NCI-H1694 treated with DMSO at 0.1 percent for 48 hours (cell line): ENCODE results near the gene HYLS1.
"Not testable (repeated sequence)": the region's sequence is repeated elsewhere in the genome, so short reads cannot be mapped to it uniquely, and the experiment has no call there.

Experiments
- DNase-seq: peaks from one replicate; lab custom pipeline; 2025; lab: John Stamatoyannopoulos, UW

The HYLS1 gene

DNA sequence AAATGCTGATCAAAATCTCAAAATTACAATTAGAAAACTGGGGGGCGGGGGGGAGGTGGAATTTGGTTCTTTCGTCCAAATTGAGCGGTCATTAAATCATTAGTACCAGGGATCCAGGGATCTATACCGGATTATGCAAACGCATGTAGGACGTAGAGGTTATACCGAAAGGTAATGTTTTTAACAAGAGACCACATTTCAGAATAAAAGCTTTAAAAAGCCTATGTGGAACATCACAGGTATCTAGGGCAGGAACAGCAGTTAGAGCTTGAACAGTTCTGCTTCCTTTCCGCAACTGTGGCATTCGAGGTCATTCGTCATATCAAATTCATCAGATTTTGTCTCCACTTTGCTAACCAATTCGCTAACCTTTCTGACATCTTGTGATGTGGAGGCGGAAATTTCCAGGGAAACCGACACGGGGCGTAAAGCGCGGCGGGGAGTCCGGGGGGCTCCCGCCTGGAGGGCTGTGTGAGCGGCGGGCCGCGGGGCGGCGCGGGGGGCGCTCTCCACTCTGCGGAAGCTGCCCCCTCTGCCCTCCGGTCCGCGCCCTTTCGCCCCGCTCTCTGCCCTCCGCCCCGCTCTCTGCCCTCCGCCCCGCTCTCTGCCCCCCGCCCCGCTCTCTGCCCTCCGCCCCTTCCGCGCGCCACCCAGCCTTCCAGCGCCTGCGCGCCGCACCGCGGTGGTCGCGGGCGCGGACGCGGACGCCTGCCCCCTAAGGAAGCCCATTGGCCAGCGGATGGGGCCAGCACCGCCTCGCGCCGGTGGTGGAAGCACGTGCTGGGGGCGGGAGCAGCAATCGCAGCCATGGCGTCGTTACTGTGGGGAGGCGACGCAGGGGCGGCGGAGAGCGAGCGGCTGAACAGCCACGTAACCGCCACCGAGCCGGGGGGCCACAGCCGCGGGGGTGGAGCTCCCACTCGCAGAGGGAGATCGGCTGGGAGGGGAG is 16.5 kb downstream of the HYLS1 start, which contains the start of gene DDX25:
DDX25 (plus strand) TSS at position 798 of the 949 bp plus-strand sequence; CDS start at position 808, 10 bp downstream.
- DNase-seq, result no peak

- DNase-seq, result no peak
Measured at GRCh38 chr11:125904678-125905077, 17.2 kb downstream of the HYLS1 start.

DNA sequence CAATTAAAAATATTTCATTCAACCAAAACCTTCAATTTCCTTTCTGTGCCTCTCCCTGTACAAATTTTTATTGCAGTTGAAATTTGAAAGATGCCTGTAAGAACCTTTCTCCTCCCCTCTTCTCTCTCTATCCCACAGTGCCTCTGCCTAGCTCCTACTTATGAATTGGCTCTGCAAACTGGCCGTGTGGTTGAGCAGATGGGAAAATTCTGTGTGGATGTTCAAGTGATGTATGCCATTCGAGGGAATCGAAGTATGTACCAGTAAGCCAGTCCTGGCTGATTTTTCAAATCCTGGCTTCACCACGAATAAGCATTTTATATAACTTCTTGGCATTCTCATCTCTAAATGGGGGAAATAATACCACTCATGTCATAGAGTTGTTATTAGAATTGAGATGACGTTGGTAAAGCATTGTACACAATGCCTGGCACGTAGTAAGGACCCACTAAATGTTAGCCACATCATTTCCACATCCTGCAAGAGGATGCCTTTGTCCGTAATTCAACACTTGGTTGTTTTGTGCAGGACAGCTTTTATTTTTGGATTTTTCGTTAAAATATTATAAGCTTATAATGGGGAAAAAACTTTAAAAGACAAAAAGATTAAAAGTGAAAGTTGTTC is 22.9 kb downstream of the HYLS1 start:
- DNase-seq, result no peak

DNA sequence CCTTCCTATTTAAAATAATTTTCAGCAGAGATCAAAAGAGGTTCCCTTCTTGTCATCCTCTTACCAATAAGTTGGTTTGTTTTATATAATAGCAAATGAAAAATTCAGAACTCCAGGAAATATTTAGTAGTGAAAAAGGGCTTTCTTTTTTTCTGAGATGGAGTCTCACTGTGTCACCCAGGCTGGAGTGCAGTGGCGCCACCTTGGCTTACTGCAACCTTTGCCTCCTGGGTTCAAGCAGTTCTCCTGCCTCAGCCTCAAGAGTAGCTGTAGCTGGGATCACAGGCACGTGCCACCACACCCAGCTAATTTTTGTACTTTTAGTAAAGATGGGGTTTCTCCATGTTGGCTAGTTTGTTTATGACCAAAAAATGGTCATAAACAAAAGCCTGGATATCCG is 27.1 kb downstream of the HYLS1 start:
- not testable (repeated sequence) for DNase-seq

DNA sequence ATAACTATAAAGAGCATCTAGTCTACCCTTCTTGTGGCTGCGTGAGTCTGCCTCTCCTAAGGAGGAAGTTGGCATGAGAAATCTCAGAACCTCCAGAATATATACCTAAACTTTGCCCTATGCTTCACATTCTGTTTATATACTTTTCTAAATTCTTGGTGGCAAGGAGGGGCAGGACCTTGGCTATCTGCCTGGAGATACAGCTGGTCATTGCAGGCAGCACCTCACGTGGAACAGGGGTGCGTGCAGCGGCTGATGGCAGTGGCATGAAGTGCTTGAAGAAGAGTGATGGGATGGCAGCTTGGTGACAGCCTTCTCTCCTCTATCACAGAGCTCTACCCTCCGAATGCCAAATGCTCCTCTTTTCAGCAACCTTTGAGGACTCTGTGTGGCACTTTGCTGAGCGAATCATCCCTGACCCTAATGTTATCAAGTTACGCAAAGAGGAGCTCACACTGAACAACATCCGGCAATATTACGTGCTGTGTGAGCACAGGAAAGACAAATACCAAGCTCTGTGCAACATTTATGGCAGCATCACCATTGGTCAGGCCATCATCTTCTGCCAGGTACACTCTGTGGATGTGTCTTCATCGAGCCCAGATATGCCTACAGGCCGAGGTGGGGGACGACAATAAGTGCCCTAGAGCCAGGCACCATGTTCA is 29.3 kb downstream of the HYLS1 start:
- no peak for DNase-seq

GRCh38 chr11:125918140-125918840 is 30.8 kb downstream of the HYLS1 start:
- DNase-seq, result no peak

- DNase-seq, result no peak
Measured at GRCh38 chr11:125921042-125921441, 33.6 kb downstream of the HYLS1 start.

- DNase-seq, result no peak
Measured at GRCh38 chr11:125922156-125922555, 34.7 kb downstream of the HYLS1 start.

DNA sequence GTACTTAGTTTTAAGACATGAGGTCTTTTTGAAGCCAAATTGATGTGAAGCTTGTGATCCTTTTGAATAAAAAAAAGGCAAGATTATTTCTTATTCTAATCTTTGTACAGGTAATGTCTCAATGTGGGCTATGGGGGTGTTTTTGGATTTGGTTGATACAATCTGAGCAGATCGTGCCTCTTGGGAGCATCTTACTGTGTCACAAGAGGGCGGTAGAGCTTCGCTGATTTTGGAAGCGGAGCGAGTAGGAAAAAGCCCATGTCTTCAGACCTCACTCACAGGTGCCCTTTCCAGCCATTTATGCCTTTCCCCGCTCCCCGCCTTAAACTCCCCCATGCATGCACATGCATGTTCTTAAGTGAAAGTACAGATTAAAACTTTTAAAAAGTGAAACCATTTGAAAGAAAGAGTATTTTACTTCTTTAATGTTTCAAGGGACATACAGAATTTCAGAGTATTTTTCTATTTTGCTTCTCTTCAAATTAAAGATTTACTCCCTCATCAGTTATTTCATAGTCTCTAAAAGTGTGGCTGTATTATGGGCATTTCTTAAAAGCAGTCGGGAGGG is 35.6 kb downstream of the HYLS1 start:
- peak; percentile 27 for DNase-seq

DNA sequence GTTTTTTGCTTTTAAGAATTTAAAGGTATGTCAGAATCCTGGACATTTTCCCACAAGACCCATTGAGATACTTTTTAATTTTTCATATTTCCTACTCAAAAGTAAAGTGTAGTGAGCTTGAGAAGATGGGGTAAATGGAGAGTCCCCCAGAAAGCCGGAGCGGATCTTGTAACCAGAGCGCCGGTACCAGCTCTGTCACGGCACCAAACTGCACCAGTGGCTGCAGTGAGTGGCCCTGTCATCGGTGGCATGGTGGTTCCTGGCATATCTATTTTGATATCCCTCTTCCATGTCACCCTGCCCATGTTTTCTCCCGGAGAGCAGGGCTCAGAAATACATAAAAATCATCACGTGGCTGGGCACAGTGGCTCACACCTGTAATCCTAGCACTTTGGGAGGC is 36.2 kb downstream of the HYLS1 start:
- DNase-seq, result no peak

GRCh38 chr11:125924384-125925007 is 37.0 kb downstream of the HYLS1 start:
- DNase-seq, result no peak

GRCh38 chr11:125925247-125925740 is 37.8 kb downstream of the HYLS1 start:
- no peak for DNase-seq

- DNase-seq, result no peak
Measured at GRCh38 chr11:125925804-125926203, 38.3 kb downstream of the HYLS1 start.

- DNase-seq, result no peak
Measured at GRCh38 chr11:125926682-125927081, 39.2 kb downstream of the HYLS1 start.

- no peak for DNase-seq
Measured at GRCh38 chr11:125929445-125930075, 42.1 kb downstream of the HYLS1 start.

GRCh38 chr11:125930076-125930450 is 42.6 kb downstream of the HYLS1 start:
- DNase-seq, result no peak

GRCh38 chr11:125931116-125931515 is 43.6 kb downstream of the HYLS1 start:
- no peak for DNase-seq

DNA sequence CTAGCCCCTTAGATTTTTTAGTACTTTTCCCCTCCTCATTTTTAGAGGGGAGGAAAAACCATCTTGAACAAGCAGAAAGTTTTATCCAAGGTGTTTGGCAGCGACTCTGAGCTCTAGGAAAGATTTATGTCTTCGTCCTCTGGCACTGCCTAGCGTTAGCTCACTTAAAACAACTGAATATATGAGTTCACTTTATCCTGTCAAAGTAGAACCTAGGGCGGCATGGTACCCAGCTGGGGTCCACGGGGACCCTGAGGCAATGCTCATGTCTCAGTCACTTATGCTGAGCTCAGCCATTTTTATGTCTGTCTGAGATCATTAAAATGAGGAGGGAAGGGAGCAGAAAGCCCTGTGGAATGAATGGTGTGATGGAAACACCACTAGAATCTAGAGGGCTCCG is 44.2 kb downstream of the HYLS1 start:
- DNase-seq, result no peak

GRCh38 chr11:125932301-125932700 is 44.8 kb downstream of the HYLS1 start:
- DNase-seq, result no peak

DNA sequence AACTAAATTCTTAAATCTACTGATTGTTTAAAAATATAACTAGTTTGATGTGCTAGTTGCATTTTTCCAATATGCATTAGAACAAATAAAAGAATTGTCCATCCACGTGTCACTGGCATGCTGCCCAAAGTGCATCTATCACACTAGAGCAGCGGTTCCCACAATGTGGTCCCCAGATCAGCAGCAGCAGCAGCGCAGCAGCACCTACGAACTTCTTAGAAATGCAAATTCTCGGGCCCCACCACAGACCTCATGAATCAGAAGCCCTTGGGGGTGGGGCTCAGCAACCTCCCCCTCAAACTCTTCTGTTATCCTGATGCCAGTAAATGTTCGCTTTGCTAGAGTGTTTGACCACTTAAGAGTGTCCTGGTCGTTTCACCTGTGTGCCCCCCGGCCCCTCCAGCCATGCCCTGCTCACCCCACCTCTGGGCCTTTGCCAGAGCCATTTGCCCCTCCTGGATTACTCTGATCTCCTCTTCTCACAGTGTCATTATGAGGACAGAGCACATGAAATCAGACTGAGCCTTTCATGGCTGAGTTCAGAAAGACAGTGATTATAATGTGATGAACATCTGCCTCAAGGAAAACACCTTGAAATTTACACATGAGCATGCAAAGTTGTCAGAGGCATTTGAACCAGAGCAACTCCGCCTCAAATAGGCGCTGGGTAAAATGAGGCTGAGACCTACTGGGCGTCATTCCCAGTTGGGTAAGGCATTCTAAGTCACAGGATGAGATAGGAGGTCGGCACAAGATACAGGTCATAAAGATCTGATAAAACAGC is 45.8 kb downstream of the HYLS1 start:
- no peak for DNase-seq
